Ishikawa (cell line): ENCODE measurements around the gene SMIM9.

ENCODE experiments used
- CEBPB ChIP-seq: IDR thresholded peaks from 2 replicates; pipeline ENCODE4 v1.6.1; 2012
- CREB1 ChIP-seq: IDR thresholded peaks from 2 replicates; pipeline ENCODE4 v1.6.1; 2012; ENCODE audit warnings: low read depth
- EGR1 ChIP-seq: IDR thresholded peaks from 2 replicates; pipeline ENCODE4 v1.6.1; 2012
- EP300 ChIP-seq: IDR thresholded peaks from 2 replicates; pipeline ENCODE4 v1.6.1; 2012; ENCODE audit warnings: borderline replicate concordance
- FOXM1 ChIP-seq: IDR thresholded peaks from 2 replicates; pipeline ENCODE4 v1.6.1; 2012; ENCODE audit warnings: low read depth, borderline replicate concordance
- MAX ChIP-seq: IDR thresholded peaks from 2 replicates; pipeline ENCODE4 v1.6.1; 2012
- RAD21 ChIP-seq: IDR thresholded peaks from 2 replicates; pipeline ENCODE4 v1.6.1; 2012; ENCODE audit warnings: low read depth
- TAF1 ChIP-seq: IDR thresholded peaks from 2 replicates; pipeline ENCODE4 v1.6.1; 2012; ENCODE audit warnings: low read depth, mild to moderate bottlenecking
- TCF12 ChIP-seq: IDR thresholded peaks from 2 replicates; pipeline ENCODE4 v1.6.1; 2012; ENCODE audit warnings: low read depth
- TEAD4 ChIP-seq: IDR thresholded peaks from 2 replicates; pipeline ENCODE4 v1.6.1; 2012
- USF1 ChIP-seq: IDR thresholded peaks from 2 replicates; pipeline ENCODE4 v1.6.1; 2012
- YY1 ChIP-seq: IDR thresholded peaks from 2 replicates; pipeline ENCODE4 v1.6.1; 2012; ENCODE audit warnings: low read depth
- TF ChIP-seq, protein P1 (sequence below): IDR thresholded peaks from 2 replicates; pipeline ENCODE4 v1.6.1; 2012; ENCODE audit warnings: low read depth, mild to moderate bottlenecking

GRCh38 chrX:154829134-154829533 lies 5.3 kb downstream of the SMIM9 start:
- TF ChIP-seq MAX (no peak), USF1 (no peak), CEBPB (no peak), EP300 (no peak), RAD21 (no peak), TAF1 (no peak), FOXM1 (no peak), EGR1 (no peak), YY1 (no peak), CREB1 (no peak), TEAD4 (no peak), TCF12 (no peak)
- TF ChIP-seq, protein P1, sequence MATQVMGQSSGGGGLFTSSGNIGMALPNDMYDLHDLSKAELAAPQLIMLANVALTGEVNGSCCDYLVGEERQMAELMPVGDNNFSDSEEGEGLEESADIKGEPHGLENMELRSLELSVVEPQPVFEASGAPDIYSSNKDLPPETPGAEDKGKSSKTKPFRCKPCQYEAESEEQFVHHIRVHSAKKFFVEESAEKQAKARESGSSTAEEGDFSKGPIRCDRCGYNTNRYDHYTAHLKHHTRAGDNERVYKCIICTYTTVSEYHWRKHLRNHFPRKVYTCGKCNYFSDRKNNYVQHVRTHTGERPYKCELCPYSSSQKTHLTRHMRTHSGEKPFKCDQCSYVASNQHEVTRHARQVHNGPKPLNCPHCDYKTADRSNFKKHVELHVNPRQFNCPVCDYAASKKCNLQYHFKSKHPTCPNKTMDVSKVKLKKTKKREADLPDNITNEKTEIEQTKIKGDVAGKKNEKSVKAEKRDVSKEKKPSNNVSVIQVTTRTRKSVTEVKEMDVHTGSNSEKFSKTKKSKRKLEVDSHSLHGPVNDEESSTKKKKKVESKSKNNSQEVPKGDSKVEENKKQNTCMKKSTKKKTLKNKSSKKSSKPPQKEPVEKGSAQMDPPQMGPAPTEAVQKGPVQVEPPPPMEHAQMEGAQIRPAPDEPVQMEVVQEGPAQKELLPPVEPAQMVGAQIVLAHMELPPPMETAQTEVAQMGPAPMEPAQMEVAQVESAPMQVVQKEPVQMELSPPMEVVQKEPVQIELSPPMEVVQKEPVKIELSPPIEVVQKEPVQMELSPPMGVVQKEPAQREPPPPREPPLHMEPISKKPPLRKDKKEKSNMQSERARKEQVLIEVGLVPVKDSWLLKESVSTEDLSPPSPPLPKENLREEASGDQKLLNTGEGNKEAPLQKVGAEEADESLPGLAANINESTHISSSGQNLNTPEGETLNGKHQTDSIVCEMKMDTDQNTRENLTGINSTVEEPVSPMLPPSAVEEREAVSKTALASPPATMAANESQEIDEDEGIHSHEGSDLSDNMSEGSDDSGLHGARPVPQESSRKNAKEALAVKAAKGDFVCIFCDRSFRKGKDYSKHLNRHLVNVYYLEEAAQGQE = no peak
